ENCODE measurements around the gene SDHAF1. TPM values are rescaled to one million over a fixed set of nuclear protein-coding genes. Genes with fewer than 3 reads are reported as not detected.
A peak's percentile ranks its signal among the peaks of the same experiment; 100 is the strongest.

The SDHAF1 gene
- total RNA-seq, 1 donor from 2014 or later = 25.3 TPM

- H3K4me3 ChIP-seq (ENCODE audit: low read depth, low read length) = no peak overlapping the region
- no peaks in the 10 kb centered on the region for H3K36me3 ChIP-seq (ENCODE audit: control insufficient read depth, insufficient read depth, low read length)
- no peak for DNase-seq (ENCODE audit: low read depth)
- no peak for TF ChIP-seq CTCF (IDR thresholded peaks at IDR 0.05; ENCODE audit: insufficient read depth, low read length, severe bottlenecking)
- FAIRE-seq = no peak
- H3K27me3 ChIP-seq (ENCODE audit: control insufficient read depth, insufficient read depth, low read length) = peaks cover 3% of the 10 kb centered on the region
Observed at GRCh38 chr19:35990156-35990555, 4.8 kb upstream of the SDHAF1 start.

- no peak for FAIRE-seq
- no peak for TF ChIP-seq CTCF (IDR thresholded peaks at IDR 0.05; ENCODE audit: insufficient read depth, low read length, severe bottlenecking)
- H3K36me3 ChIP-seq (ENCODE audit: control insufficient read depth, insufficient read depth, low read length) = no peaks in the 10 kb centered on the region
- no peak overlapping the region for H3K4me3 ChIP-seq (ENCODE audit: low read depth, low read length)
- DNase-seq (ENCODE audit: low read depth) = no peak
- H3K27me3 ChIP-seq (ENCODE audit: control insufficient read depth, insufficient read depth, low read length) = peaks cover 3% of the 10 kb centered on the region
Observed at GRCh38 chr19:35990771-35991730, 3.9 kb upstream of the SDHAF1 start.

GRCh38 chr19:35991731-35992450 lies 3.1 kb upstream of the SDHAF1 start:
- Histone ChIP-seq H3K4me3 (ENCODE audit: low read depth, low read length) (no peak overlapping the region), H3K27me3 (ENCODE audit: control insufficient read depth, insufficient read depth, low read length) (peaks cover under 1% of the 10 kb centered on the region), H3K36me3 (ENCODE audit: control insufficient read depth, insufficient read depth, low read length) (no peaks in the 10 kb centered on the region)
- TF ChIP-seq CTCF (IDR thresholded peaks at IDR 0.05; ENCODE audit: insufficient read depth, low read length, severe bottlenecking) = no peak
- FAIRE-seq (no peak), DNase-seq (ENCODE audit: low read depth) (no peak)

- H3K36me3 ChIP-seq (ENCODE audit: control insufficient read depth, insufficient read depth, low read length) = peaks cover 1% of the 10 kb centered on the region
- no peak overlapping the region for H3K4me3 ChIP-seq (ENCODE audit: low read depth, low read length)
- H3K27me3 ChIP-seq (ENCODE audit: control insufficient read depth, insufficient read depth, low read length) = no peaks in the 10 kb centered on the region
- DNase-seq (ENCODE audit: low read depth) = peak; percentile 71
- no peak for TF ChIP-seq CTCF (IDR thresholded peaks at IDR 0.05; ENCODE audit: insufficient read depth, low read length, severe bottlenecking)
- FAIRE-seq = no peak
Observed at GRCh38 chr19:35992907-35993765, 1.9 kb upstream of the SDHAF1 start.

GRCh38 chr19:35993923-35994598 lies 927 bp upstream of the SDHAF1 start:
- DNase-seq (ENCODE audit: low read depth) = no peak
- Histone ChIP-seq H3K36me3 (ENCODE audit: control insufficient read depth, insufficient read depth, low read length) (peaks cover 1% of the 10 kb centered on the region), H3K27me3 (ENCODE audit: control insufficient read depth, insufficient read depth, low read length) (no peaks in the 10 kb centered on the region), H3K4me3 (ENCODE audit: low read depth, low read length) (peak overlapping the region; percentile 84)
- no peak for FAIRE-seq
- TF ChIP-seq CTCF (IDR thresholded peaks at IDR 0.05; ENCODE audit: insufficient read depth, low read length, severe bottlenecking) = peak; percentile 14

Data from bronchial epithelial cell (primary cell).